Measurements from ENCODE around the gene NF2. TPM values are rescaled to one million over a fixed set of nuclear protein-coding genes. Genes with fewer than 3 reads are reported as not detected.

Gene NF2
- total RNA-seq, 1 donor from 2014 or later, result 59.1 TPM

DNA sequence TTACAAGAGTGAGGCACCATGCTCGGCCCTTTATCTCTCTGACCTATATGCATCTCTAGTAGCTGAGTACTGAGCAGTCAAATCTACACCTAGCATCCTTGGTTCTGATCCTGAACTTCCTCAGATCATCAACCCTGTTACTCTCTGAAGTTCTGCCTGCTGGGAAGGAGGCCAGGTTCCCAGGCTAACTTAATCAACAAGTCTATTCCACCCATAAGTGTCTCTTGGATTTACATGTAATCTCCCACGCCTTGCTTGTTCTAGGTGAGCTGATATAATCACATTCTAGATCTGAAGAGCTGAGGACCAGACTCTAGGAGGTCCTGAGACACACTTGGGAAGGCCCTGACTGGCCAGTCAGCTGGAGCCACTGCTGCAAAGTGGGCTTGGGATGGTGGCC is 138.5 kb downstream of the NF2 start:
- intact Hi-C loops (cut with micrococcal nuclease), result no loop called here
- no peak for DNase-seq
- H3K4me1 Mint-ChIP-seq, result no peaks in the 10 kb centered on the region
- H3K27me3 Mint-ChIP-seq, result no peaks in the 10 kb centered on the region
- H3K36me3 Mint-ChIP-seq (ENCODE audit: low read depth), result peaks cover 4% of the 10 kb centered on the region
- no peak overlapping the region for H3K4me3 Mint-ChIP-seq
- H3K9me3 Mint-ChIP-seq, result no peaks in the 10 kb centered on the region
- H3K27ac Mint-ChIP-seq, result no peak overlapping the region

DNA sequence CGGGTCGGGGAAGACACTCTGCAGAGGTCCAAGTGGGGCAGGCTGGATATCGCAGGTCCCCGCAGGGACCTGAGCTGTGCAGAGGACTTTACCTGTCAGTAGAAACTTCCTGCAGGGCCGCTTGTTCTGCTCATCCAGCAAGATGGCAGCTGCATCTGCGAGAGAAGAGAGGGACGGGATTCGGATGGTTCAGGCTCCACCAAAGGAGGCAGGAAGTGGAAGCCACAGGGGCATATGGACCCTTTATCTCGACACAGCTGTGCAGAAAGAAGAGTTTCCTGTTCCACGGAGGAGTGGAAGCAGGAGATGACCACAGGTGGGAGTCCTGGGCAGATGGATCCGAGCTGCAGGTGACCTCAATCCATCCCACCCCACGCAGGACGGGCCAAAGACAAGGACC is 138.9 kb downstream of the NF2 start:
- H3K27me3 Mint-ChIP-seq, result no peaks in the 10 kb centered on the region
- no peak for DNase-seq
- no peak overlapping the region for H3K4me3 Mint-ChIP-seq
- intact Hi-C loops (cut with micrococcal nuclease), result no loop called here
- no peaks in the 10 kb centered on the region for H3K9me3 Mint-ChIP-seq
- peaks cover 5% of the 10 kb centered on the region for H3K36me3 Mint-ChIP-seq (ENCODE audit: low read depth)
- H3K27ac Mint-ChIP-seq, result no peak overlapping the region
- H3K4me1 Mint-ChIP-seq, result no peaks in the 10 kb centered on the region

DNA sequence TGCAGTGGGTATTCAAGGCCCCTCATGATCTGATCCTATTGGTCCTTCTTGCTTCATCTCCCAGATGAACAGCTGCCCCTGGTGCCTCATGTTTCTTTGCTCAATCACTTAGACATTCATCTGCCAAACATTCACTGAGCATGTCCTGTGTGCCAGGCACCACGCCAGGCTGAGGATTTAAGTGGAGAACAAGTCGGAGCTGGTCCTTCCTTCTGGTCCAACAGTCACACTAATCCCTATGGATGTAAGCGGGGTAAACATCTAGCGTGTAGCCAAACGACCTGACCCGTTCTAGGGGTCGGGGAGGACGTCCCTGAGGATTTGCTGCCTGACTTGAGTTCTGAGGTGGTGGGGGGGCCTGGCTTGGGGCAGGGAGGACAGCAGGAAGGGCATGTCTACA is 141.5 kb downstream of the NF2 start:
- intact Hi-C loops (cut with micrococcal nuclease), result no loop called here
- H3K36me3 Mint-ChIP-seq (ENCODE audit: low read depth), result peaks cover 13% of the 10 kb centered on the region
- DNase-seq, result no peak
- H3K27ac Mint-ChIP-seq, result no peak overlapping the region
- no peaks in the 10 kb centered on the region for H3K27me3 Mint-ChIP-seq
- no peak overlapping the region for H3K4me3 Mint-ChIP-seq
- no peaks in the 10 kb centered on the region for H3K4me1 Mint-ChIP-seq
- H3K9me3 Mint-ChIP-seq, result no peaks in the 10 kb centered on the region

- Mint-ChIP-seq H3K27ac (no peak overlapping the region), H3K4me1 (peaks cover 17% of the 10 kb centered on the region), H3K36me3 (ENCODE audit: low read depth) (peaks cover 21% of the 10 kb centered on the region), H3K9me3 (no peaks in the 10 kb centered on the region), H3K4me3 (no peak overlapping the region), H3K27me3 (no peaks in the 10 kb centered on the region)
- DNase-seq, result no peak
- intact Hi-C loops (cut with micrococcal nuclease), result no loop called here
Observed at GRCh38 chr22:29747832-29748231, 144.4 kb downstream of the NF2 start.

Other genes with a start within 250 kb of the NF2 start
- gene AP1B1, start 215.1 kb upstream of the NF2 start, total RNA-seq, result 79.1 and 83.7 TPM in 2 replicates
- gene RFPL1, start 165.1 kb upstream of the NF2 start, total RNA-seq, result not detected in 2 replicates
- 7.9 TPM in 2 replicates for gene NEFH, start 123.4 kb upstream of the NF2 start, total RNA-seq
- 66.6 and 68.1 TPM in 2 replicates for gene THOC5, start 49.9 kb upstream of the NF2 start, total RNA-seq
- 45.9 and 46.5 TPM in 2 replicates for gene NIPSNAP1, start 22.5 kb upstream of the NF2 start, total RNA-seq
- not detected in 2 replicates for gene CABP7, start 116.4 kb downstream of the NF2 start, total RNA-seq
- 24.9 and 26.1 TPM in 2 replicates for gene ZMAT5, start 163.4 kb downstream of the NF2 start, total RNA-seq
- gene UQCR10, start 163.7 kb downstream of the NF2 start, total RNA-seq, result 90.1 and 96.2 TPM in 2 replicates
- gene ASCC2, start 234.6 kb downstream of the NF2 start, total RNA-seq, result 78.5 and 81.3 TPM in 2 replicates

All from activated CD4-positive, alpha-beta T cell treated with anti-CD3 and anti-CD28 coated beads, Interleukin-2, amount 10 ng/mL, durations not matched to agents 24 days and 14 days (primary cell).